HEK293 (cell line): ENCODE data around the gene IMP3.

Experiments
- EGR2 ChIP-seq: fragments of 450-650 bp; formaldehyde crosslinking; IDR thresholded peaks from 2 replicates; pipeline ENCODE4 v1.5.1; 2016; ENCODE audit warnings: low read depth, missing biosample characterization, missing genetic modification characterization
- GLIS2 ChIP-seq: fragments of 450-650 bp; formaldehyde crosslinking; IDR thresholded peaks from 2 replicates; pipeline ENCODE4 v1.5.1; 2016; ENCODE audit warnings: missing biosample characterization, missing genetic modification characterization
- TRIM28 ChIP-seq: IDR thresholded peaks from 2 replicates; pipeline ENCODE4 v1.6.1; 2011; ENCODE audit warnings: low read length, control low read depth, borderline replicate concordance
- TSHZ1 ChIP-seq: fragments of 450-650 bp; formaldehyde crosslinking; IDR thresholded peaks from 2 replicates; pipeline ENCODE4 v1.5.1; 2016; ENCODE audit warnings: missing biosample characterization, missing genetic modification characterization, borderline replicate concordance
- ZBTB21 ChIP-seq: fragments of 450-650 bp; formaldehyde crosslinking; IDR thresholded peaks from 2 replicates; pipeline ENCODE4 v1.5.1; 2017; ENCODE audit warnings: missing biosample characterization, missing genetic modification characterization
- ZBTB6 ChIP-seq: fragments of 450-650 bp; formaldehyde crosslinking; IDR thresholded peaks from 2 replicates; pipeline ENCODE4 v1.5.1; 2017; ENCODE audit warnings: missing biosample characterization, missing genetic modification characterization
- ZBTB8A ChIP-seq: fragments of 450-650 bp; formaldehyde crosslinking; IDR thresholded peaks from 2 replicates; pipeline ENCODE4 v1.5.1; 2016; ENCODE audit warnings: missing biosample characterization, missing genetic modification characterization
- ZFP69B ChIP-seq: fragments of 450-650 bp; formaldehyde crosslinking; IDR thresholded peaks from 2 replicates; pipeline ENCODE4 v1.5.1; 2016; ENCODE audit warnings: missing biosample characterization, missing genetic modification characterization
- ZNF114 ChIP-seq: fragments of 450-650 bp; formaldehyde crosslinking; IDR thresholded peaks from 2 replicates; pipeline ENCODE4 v1.5.0; 2017; ENCODE audit warnings: missing biosample characterization, missing genetic modification characterization
- ZNF239 ChIP-seq: fragments of 450-650 bp; formaldehyde crosslinking; IDR thresholded peaks from 2 replicates; pipeline ENCODE4 v1.5.1; 2016; ENCODE audit warnings: missing biosample characterization, missing genetic modification characterization
- ZNF274 ChIP-seq, 2 experiments: fragments of 200-500 bp in 1 of 2; fragments of 450-650 bp in 1 of 2; sonication (Bioruptor generic) in 1 of 2; formaldehyde crosslinking in 1 of 2; IDR thresholded peaks; 2 replicates each; pipeline versions ENCODE4 v1.5.1 to v1.6.1; 2014 to 2016; ENCODE audit warnings: borderline replicate concordance in 1 of 2, inconsistent platforms in 1 of 2, low read length in 1 of 2, missing biosample characterization in 1 of 2, missing genetic modification characterization in 1 of 2
- ZNF280C ChIP-seq: fragments of 450-650 bp; formaldehyde crosslinking; IDR thresholded peaks from 2 replicates; pipeline ENCODE4 v1.5.1; 2016; ENCODE audit warnings: missing biosample characterization, missing genetic modification characterization
- ZNF311 ChIP-seq: fragments of 450-650 bp; formaldehyde crosslinking; IDR thresholded peaks from 2 replicates; pipeline ENCODE4 v1.5.1; 2017; ENCODE audit warnings: missing biosample characterization, missing genetic modification characterization, borderline replicate concordance
- ZNF423 ChIP-seq: fragments of 450-650 bp; formaldehyde crosslinking; IDR thresholded peaks from 2 replicates; pipeline ENCODE4 v1.5.1; 2016; ENCODE audit warnings: missing biosample characterization, missing genetic modification characterization
- ZNF521 ChIP-seq: fragments of 450-650 bp; formaldehyde crosslinking; IDR thresholded peaks from 2 replicates; pipeline ENCODE4 v1.5.1; 2017; ENCODE audit warnings: missing biosample characterization, mild to moderate bottlenecking, missing genetic modification characterization
- ZNF561 ChIP-seq: fragments of 450-650 bp; IDR thresholded peaks from 2 replicates; pipeline ENCODE4 v1.5.1; 2018; ENCODE audit warnings: missing biosample characterization, missing genetic modification characterization, borderline replicate concordance
- ZNF600 ChIP-seq: fragments of 450-650 bp; formaldehyde crosslinking; IDR thresholded peaks from 2 replicates; pipeline ENCODE4 v1.5.1; 2016; ENCODE audit warnings: missing biosample characterization, missing genetic modification characterization
- ZNF677 ChIP-seq: fragments of 450-650 bp; IDR thresholded peaks from 2 replicates; pipeline ENCODE4 v1.5.0; 2018; ENCODE audit warnings: missing biosample characterization, mild to moderate bottlenecking, missing genetic modification characterization, moderate library complexity
- ZNF707 ChIP-seq: fragments of 450-650 bp; formaldehyde crosslinking; IDR thresholded peaks from 2 replicates; pipeline ENCODE4 v1.5.1; 2016; ENCODE audit warnings: missing biosample characterization, missing genetic modification characterization
- ZNF747 ChIP-seq: fragments of 450-650 bp; formaldehyde crosslinking; IDR thresholded peaks from 2 replicates; pipeline ENCODE4 v1.5.1; 2016; ENCODE audit warnings: missing biosample characterization, missing genetic modification characterization
- ZNF843 ChIP-seq: fragments of 450-650 bp; formaldehyde crosslinking; IDR thresholded peaks from 2 replicates; pipeline ENCODE4 v1.5.1; 2016; ENCODE audit warnings: missing biosample characterization, missing genetic modification characterization
- TF ChIP-seq, protein P1 (sequence below): fragments of 450-650 bp; formaldehyde crosslinking; IDR thresholded peaks from 2 replicates; pipeline ENCODE4 v1.5.1; 2016; ENCODE audit warnings: missing biosample characterization, missing genetic modification characterization, low read depth
- TF ChIP-seq, protein P2 (sequence below): fragments of 450-650 bp; formaldehyde crosslinking; IDR thresholded peaks from 2 replicates; pipeline ENCODE4 v1.5.1; 2016; ENCODE audit warnings: missing biosample characterization, missing genetic modification characterization
- TF ChIP-seq, protein P3 (sequence below): fragments of 450-650 bp; formaldehyde crosslinking; IDR thresholded peaks from 2 replicates; pipeline ENCODE4 v1.5.1; 2017; ENCODE audit warnings: missing biosample characterization, missing genetic modification characterization

Gene IMP3

DNA sequence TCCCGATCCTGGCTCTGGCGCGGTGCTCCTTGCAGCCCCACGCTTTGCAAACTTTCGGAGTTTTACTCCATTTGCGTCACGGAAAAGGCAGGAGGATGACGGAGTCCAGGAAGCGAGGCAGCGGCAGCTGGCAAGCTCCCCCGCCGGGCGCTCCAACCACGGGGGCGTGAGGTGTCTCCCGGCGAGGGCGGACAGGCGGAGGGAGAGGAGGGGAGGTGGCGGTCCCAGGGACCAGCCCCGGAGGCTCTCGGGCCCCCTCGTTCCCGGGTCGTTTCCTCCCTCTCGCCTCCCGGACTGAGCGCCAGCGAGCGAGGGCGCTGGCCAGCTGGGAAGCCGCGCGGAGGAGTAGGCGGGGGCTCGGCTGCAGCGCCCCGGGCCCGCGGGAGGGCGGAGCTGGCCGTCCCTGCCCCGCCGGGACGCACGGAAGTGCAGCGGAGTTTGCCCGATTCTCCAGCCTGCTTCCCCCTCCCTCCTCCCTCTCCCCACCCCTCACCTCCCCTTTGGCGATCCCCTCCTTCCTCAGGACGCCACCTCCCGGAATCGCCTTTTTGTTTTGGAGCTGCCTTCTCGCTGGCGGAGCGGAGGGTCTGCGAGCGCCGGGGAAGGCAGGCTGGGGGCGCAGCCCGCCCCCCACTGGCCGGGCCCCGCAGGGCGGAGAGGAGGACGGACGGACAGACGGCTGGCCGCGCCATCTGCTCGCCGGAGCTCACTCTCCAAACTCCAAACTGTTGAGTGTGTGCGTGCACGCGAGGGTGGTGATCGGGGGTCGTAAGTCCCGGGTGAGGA lies 7.5 kb upstream of the IMP3 start, which contains the start of gene SNX33 (continued):
- TF ChIP-seq TRIM28 (peak; percentile 31; the same call in 1 of the 2 replicates), ZNF707 (tag by site-specific recombination) (no peak), ZNF747 (tag by site-specific recombination) (no peak), ZNF843 (0 out of 2 replicates have a peak, but pooled peaks have one; percentile 10), ZBTB8A (tag by site-specific recombination) (peak; percentile 95), ZBTB21 (tag by site-specific recombination) (peak; percentile 93), ZNF274 (IDR thresholded peaks at IDR 0.05; ENCODE audit: low read length) (no peak), ZNF274 (tag by site-specific recombination; IDR thresholded peaks at IDR 0.05; ENCODE audit: borderline replicate concordance) (no peak), ZFP69B (tag by site-specific recombination) (peak; percentile 38; the same call in 1 of the 2 replicates), ZNF561 (tag by site-specific recombination) (peak; percentile 90; the same call in 1 of the 2 replicates), EGR2 (tag by site-specific recombination) (peak; percentile 96), ZNF521 (tag by site-specific recombination) (no peak), TSHZ1 (tag by site-specific recombination) (no peak; the same call in 1 of the 2 replicates), ZNF280C (tag by site-specific recombination) (no peak), ZNF311 (tag by site-specific recombination) (no peak), ZNF677 (tag by site-specific recombination) (no peak), ZNF239 (tag by site-specific recombination) (no peak), ZNF114 (tag by site-specific recombination) (no peak), GLIS2 (peak; percentile 94), ZNF423 (tag by site-specific recombination) (no peak), ZNF600 (tag by site-specific recombination) (peak; percentile 86), ZBTB6 (tag by site-specific recombination) (no peak; the same call in 1 of the 2 replicates)
- TF ChIP-seq, protein P1, sequence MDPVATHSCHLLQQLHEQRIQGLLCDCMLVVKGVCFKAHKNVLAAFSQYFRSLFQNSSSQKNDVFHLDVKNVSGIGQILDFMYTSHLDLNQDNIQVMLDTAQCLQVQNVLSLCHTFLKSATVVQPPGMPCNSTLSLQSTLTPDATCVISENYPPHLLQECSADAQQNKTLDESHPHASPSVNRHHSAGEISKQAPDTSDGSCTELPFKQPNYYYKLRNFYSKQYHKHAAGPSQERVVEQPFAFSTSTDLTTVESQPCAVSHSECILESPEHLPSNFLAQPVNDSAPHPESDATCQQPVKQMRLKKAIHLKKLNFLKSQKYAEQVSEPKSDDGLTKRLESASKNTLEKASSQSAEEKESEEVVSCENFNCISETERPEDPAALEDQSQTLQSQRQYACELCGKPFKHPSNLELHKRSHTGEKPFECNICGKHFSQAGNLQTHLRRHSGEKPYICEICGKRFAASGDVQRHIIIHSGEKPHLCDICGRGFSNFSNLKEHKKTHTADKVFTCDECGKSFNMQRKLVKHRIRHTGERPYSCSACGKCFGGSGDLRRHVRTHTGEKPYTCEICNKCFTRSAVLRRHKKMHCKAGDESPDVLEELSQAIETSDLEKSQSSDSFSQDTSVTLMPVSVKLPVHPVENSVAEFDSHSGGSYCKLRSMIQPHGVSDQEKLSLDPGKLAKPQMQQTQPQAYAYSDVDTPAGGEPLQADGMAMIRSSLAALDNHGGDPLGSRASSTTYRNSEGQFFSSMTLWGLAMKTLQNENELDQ: no peak
- TF ChIP-seq, protein P2, sequence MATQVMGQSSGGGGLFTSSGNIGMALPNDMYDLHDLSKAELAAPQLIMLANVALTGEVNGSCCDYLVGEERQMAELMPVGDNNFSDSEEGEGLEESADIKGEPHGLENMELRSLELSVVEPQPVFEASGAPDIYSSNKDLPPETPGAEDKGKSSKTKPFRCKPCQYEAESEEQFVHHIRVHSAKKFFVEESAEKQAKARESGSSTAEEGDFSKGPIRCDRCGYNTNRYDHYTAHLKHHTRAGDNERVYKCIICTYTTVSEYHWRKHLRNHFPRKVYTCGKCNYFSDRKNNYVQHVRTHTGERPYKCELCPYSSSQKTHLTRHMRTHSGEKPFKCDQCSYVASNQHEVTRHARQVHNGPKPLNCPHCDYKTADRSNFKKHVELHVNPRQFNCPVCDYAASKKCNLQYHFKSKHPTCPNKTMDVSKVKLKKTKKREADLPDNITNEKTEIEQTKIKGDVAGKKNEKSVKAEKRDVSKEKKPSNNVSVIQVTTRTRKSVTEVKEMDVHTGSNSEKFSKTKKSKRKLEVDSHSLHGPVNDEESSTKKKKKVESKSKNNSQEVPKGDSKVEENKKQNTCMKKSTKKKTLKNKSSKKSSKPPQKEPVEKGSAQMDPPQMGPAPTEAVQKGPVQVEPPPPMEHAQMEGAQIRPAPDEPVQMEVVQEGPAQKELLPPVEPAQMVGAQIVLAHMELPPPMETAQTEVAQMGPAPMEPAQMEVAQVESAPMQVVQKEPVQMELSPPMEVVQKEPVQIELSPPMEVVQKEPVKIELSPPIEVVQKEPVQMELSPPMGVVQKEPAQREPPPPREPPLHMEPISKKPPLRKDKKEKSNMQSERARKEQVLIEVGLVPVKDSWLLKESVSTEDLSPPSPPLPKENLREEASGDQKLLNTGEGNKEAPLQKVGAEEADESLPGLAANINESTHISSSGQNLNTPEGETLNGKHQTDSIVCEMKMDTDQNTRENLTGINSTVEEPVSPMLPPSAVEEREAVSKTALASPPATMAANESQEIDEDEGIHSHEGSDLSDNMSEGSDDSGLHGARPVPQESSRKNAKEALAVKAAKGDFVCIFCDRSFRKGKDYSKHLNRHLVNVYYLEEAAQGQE (tag by site-specific recombination): no peak; the same call in 1 of the 2 replicates
- TF ChIP-seq, protein P3, sequence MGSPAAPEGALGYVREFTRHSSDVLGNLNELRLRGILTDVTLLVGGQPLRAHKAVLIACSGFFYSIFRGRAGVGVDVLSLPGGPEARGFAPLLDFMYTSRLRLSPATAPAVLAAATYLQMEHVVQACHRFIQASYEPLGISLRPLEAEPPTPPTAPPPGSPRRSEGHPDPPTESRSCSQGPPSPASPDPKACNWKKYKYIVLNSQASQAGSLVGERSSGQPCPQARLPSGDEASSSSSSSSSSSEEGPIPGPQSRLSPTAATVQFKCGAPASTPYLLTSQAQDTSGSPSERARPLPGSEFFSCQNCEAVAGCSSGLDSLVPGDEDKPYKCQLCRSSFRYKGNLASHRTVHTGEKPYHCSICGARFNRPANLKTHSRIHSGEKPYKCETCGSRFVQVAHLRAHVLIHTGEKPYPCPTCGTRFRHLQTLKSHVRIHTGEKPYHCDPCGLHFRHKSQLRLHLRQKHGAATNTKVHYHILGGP (tag by site-specific recombination): no peak
